ENCODE data around the gene COG1.
"Not testable (repeated sequence)": the region's sequence is repeated elsewhere in the genome, so short reads cannot be mapped to it uniquely, and the experiment has no call there.

Gene COG1

DNA sequence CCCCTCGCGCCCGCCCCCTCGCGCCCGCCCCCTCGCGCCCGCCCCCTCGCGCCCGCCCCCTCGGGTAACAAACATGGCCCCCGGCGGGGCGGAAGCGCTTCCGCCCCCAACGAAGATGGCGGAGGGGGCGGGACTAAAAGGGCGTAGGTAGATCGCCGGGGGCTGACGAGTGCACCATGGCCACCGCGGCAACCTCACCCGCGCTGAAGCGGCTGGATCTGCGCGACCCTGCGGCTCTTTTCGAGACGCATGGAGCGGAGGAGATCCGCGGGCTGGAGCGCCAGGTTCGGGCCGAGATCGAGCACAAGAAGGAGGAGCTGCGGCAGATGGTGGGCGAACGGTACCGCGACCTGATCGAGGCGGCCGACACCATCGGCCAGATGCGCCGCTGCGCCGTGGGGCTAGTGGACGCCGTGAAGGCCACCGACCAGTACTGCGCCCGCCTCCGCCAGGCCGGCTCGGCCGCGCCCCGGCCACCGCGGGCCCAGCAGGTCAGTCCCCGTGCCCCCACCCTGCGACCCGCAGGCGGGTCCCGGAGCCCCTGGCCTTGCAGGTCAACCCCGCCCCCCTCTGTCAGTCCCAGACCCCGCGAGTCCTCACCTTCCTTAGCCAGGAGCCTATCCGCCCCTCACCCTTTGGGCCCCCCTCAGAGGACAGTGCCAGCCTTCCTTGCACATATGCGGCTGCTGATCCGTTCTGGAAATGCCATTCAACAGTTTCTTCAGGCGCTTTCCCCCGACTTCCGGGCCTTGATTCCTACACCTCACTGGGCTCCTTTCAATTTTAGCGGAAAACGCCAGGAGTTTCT, at the start of gene COG1:
TSS of gene COG1 (plus strand) at position 162 of the 808 bp plus-strand sequence. CDS start at position 177, 15 bp downstream.
- peak; percentile 46 to 86 for DNase-seq (ENCODE audit: extremely low read depth in 1 of 2, low read depth in 1 of 2)

GRCh38 chr17:73144209-73144608, 48.6 kb upstream of the COG1 start:
- DNase-seq (ENCODE audit: extremely low read depth in 1 of 2, low read depth in 1 of 2) = not testable (repeated sequence)

GRCh38 chr17:73145641-73146040, 47.2 kb upstream of the COG1 start:
- no peak for DNase-seq (ENCODE audit: extremely low read depth in 1 of 2, low read depth in 1 of 2)

GRCh38 chr17:73147791-73148190, 45.1 kb upstream of the COG1 start:
- not testable (repeated sequence) for DNase-seq (ENCODE audit: extremely low read depth in 1 of 2, low read depth in 1 of 2)

DNA sequence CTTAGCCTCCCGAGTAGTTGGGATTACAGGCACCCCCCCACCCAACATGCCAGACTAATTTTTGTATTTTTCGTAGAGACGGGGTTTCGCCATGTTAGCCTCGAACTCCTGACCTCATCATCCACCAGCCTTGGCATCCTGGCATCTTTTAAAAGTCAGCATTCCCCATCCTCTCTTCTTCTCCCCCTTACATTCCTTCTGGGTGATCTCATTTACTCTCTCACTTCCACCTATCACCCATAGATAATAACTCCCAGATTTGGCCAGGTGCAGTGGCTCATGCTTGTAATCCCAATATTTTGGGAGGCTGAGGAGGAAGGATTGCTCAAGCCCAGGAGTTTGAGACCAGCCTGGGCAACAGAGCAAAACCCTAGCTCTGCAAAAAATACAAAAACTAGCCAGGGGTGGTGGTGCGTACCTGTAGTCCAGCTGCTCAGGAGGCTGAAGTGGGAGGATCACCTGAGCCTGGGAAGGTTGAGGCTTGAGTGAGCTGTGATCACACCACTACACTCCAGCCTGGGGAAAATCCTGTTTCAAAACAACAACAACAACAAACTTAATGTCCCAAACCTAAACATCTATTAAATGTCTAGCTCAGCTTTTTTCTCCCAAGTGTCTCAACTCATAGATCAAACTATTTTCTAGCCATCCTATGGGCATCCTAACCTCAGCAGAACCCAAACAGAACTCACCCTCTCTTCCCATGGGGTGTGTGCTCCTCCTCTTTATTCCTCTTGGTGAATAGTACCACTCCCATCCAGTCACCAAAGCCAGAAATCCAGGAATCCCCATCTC, 44.1 kb upstream of the COG1 start:
- no peak for DNase-seq (ENCODE audit: extremely low read depth in 1 of 2, low read depth in 1 of 2)

GRCh38 chr17:73150622-73151300, 42.1 kb upstream of the COG1 start:
- not testable (repeated sequence) for DNase-seq (ENCODE audit: extremely low read depth in 1 of 2, low read depth in 1 of 2)

DNA sequence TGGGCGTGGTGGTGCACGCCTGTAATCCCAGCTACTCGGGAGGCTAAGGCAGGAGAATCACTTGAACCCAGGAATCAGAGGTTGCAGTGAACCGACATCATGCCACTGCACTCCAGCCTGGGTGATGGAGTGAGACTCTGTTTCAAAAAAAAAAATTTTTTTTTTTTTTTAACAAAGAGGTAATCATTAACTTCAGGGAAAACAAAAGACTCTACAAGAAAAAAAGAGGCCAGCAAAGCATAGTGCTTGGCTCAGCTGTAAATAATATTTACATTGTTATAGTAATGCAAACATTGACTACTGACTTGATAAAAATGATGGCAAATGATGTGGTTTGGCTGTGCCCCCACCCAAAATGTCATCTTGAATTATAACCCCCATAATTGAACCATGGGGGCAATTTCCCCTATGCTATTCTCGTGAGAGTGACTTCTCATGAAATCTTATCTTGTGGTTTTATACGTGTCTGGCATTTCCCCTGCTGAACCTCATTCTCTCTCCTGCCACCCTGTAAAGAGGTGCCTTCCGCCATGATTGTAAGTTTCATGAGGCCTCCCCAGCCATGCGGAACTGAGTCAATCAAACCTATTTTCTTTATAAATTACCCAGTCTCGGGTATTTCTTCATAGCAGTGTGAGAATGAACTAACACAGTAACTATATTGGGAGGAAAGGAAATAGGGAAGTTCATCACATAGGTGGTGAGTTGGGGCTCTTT, 40.8 kb upstream of the COG1 start:
- no peak for DNase-seq (ENCODE audit: extremely low read depth in 1 of 2, low read depth in 1 of 2)

DNA sequence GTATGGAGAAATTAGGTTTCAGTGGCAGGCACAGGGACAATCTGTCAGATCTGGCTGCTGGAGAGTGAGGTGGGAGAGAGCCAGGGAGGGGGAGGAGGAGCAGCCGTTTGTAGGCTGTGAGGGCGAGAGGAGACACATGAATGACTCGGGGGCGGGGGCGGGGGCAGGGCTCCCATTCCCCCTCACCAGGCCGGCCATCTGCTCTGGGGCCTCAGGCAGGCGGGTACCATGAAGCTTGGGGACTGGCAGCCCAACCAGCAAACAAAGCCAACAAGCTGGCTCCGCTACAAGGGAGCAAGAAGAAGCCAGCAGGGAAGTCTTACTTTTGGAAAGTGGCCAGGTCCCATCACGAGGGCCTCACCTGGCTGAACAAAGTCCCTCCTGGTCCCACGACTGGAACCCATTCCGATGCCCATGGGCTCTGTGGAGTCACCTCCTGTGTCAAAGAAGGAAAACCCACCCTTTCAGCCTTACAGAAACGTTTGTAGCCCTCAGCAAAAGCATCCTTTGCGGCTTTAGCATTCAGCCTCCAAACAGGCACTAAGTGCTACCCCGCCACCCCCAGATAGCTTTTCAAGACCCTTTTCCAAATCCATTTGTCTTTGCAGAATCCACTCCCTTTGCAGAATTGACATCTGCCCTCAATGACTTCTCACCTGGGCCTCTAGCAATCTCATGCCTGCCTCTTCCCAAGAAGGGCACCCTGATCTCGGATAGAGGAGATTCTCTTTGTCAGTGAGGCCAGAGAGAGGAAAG, 37.3 kb upstream of the COG1 start:
- no peak for DNase-seq (ENCODE audit: extremely low read depth in 1 of 2, low read depth in 1 of 2)

GRCh38 chr17:73156166-73156840, 36.6 kb upstream of the COG1 start:
- peak; percentile 1 to 37 for DNase-seq (ENCODE audit: extremely low read depth in 1 of 2, low read depth in 1 of 2)

DNA sequence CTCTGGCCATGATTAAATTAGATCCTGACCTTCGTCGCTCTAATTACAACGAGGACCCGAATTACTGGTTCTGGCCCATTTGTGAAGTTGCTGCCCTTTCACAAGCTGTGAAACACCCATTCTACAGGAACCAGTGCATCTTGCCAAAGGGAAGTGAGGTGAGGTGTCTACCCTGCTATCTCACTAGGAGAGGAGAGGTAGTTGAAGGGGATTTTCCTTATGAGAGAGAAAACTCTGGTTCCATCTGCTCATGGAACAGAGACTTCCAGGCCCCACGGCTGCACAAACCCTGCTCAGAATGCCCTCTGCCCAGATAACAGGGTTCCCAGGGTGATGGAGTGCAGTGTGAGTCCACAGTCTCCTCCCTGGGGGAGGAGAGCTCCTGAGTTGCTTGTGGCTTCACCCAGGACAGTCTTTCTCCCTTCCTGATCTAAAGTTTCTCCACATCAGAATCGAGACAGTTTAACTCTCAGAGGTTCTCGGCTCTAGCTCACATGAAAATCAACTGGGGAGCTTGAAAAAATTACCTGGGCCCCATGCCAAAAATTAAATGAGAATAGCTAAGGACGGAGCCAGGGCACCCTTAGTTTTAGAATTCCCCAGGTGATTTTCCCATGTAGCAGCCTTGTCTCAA, 35.9 kb upstream of the COG1 start:
- DNase-seq (ENCODE audit: extremely low read depth in 1 of 2, low read depth in 1 of 2) = no peak

DNA sequence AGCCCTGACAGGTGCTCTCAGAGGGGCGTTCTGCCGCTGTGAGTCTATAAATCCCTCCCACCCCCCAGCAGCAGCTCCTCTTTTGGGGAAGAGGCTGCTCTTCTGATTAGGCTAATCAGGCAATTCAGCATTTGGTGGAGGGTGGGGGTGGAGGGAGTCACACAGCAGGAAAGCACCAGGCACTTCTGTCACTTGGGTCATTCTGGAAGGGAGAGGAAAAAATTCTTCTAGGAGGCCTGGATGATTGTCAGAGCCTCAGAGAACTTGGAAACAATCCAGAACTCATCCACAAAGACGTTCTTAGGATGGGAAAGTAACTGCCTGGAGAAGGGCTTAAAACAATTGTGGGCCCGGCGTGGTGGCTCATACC, 35.3 kb upstream of the COG1 start:
- no peak for DNase-seq (ENCODE audit: extremely low read depth in 1 of 2, low read depth in 1 of 2)

DNA sequence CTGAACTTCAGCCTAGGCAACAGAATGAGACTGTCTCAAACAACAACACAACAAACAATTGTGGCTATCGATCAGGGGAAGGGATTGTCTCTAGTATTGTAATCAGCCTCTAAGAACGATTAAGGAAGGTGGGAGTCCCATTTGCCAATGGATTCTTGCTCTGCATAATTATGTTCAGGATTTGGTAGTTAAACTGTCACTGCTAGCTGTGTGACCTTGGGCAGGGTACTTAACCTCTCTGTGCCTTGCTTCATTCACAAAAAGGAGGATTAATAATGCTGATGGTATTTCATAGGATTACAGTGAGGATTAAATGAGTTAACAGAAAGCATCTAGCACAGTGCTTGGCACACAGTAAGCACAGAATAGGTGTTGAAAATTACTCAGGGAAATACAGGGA, 34.7 kb upstream of the COG1 start:
- DNase-seq (ENCODE audit: extremely low read depth in 1 of 2, low read depth in 1 of 2) = no peak

DNA sequence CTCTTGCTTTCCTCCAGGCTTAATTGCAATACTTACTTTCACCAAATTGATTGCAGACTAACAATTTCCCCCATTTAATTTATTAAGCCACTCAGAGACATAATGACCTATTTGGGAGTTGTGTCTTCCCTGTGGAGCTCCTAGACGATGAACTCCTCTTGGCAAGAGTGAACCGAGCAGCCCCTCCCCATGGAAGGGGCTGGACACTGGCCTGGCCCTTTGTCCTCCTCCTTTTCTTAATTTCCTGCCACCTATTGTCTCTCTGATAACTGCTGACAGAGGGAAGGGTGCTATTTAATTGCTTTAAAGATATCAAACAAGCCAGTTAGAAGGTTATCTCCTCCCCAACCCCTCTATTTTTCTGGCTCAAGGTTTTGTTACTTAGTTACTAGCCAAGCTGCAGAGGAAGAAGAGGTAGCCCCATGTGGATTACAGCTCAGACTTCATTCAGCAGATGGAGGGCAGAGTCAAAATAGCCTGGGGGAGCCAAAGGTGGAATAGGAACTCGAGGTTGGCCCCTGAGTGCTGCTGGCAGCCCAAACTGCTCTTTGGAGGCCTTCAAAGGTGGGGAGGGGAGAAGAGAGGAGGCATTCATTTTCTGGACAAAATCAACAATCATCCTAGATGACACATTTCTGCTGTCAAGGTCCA, 31.8 kb upstream of the COG1 start:
- DNase-seq (ENCODE audit: extremely low read depth in 1 of 2, low read depth in 1 of 2) = no peak

GRCh38 chr17:73163043-73163442, 29.8 kb upstream of the COG1 start:
- DNase-seq (ENCODE audit: extremely low read depth in 1 of 2, low read depth in 1 of 2) = no peak

DNA sequence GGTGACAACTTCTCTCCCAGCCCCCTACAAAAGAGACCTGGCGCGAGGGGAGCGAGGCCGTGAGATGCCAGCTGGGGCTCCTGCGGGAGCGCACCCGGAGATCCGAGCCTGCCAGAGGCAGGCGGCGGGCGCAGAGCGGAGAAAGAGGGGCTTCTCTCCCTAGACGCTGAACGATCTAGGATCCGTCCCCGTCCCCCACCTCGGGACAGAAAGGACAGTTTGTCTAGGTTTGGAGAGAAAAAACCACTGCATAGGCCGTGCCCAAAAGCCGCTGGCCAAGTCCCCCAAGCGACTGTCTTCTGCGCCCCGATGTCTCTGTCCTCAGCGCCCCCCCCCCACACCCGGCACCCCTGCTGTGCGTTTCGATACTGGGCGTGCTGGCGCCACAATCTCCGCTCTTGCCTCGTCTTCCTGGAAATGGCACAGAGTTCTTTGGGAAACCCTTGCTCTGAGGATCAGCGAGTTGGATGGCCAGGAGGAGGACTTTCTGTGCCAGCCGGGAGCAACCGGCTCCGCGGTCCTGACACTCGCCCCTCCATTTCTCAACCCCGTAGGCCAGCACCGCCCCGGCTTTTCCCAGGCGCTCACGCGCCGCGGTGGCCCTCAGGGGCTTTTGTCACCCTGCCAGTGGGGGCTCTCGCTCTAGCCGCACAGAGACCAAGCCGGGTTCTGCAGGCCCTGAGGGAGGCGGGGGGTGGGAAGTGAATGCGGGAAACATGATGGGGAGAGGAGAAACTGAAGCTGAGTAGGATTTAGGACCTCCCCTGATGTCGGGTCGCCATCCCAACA, 27.0 kb upstream of the COG1 start:
- no peak for DNase-seq (ENCODE audit: extremely low read depth in 1 of 2, low read depth in 1 of 2)

DNA sequence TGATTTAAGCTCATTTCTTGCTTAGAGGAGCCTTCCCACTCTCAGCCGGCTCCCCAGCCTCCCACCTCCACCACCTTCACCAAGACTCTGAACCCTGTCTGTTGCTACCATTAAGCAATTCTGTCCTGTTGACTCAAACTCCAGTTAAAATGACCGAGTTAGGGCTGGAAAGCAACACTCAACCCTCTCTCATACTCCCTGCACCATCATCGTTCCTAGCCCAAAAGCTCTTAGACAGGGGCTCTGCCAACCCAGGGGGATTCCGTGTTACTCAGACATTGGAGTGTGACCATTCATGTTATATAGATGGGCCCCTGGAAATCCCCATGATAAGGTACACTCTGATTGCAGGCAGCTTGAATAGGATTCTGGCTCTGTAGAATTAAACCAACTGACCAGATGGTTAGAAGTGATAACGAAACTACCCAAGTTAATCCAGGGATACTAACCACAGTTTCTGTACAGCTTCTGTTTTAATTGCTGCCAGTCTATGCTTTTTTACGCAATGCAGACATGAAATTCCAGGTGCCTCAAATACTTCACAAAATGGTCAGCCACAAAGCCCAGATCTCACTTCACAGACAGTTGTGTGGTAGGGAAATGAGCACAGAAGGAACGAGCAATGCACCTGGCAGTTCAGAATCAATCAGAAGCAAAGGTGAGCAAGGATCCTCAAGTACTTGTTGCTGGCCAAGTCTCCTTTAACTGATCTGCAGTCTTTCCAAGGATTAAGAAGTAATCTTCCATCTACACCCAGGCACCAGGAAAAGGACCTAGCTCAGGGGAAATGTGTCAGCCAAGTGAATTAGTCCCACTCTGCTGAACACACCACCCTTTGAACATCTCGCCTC, 25.9 kb upstream of the COG1 start:
- no peak for DNase-seq (ENCODE audit: extremely low read depth in 1 of 2, low read depth in 1 of 2)

- DNase-seq (ENCODE audit: extremely low read depth in 1 of 2, low read depth in 1 of 2) = no peak
Observed at GRCh38 chr17:73168667-73169066, 24.2 kb upstream of the COG1 start.

Measured in activated CD8-positive, alpha-beta memory T cell treated with anti-CD3 and anti-CD28 coated beads for 1 hour (primary cell).